HepG2 (cell line): ENCODE data around the gene ARHGAP4. TPM values are rescaled to one million over a fixed set of nuclear protein-coding genes. Genes with fewer than 3 reads are reported as not detected.

Source experiments
- ATAC-seq: fragments of 200-7000 bp; cut with Tn5 transposase; 3 replicates; pipeline ENCODE4 v1.9.1; 2020; ENCODE audit warnings: mild to moderate bottlenecking, moderate library complexity
- BruUV-seq: library from RNA; stranded (reverse); fragments of 400-500 nt; replicated peaks from 2 replicates; lab custom pipeline; 2021; lab: Mats Ljungman, UMichigan
- CTCF ChIA-PET: fragments of 300-600 bp; formaldehyde crosslinking; extraction: SDS; loops from one replicate; lab custom pipeline; 2021; ENCODE audit warnings: low total read pairs, inconsistent platforms, low intra/inter-chr PET ratio; lab: Yijun Ruan, JAX
- POLR2A ChIA-PET: fragments of 350-600 bp; sonication (Branson Sonifier 250); formaldehyde crosslinking; loops from one replicate; lab custom pipeline; 2020; ENCODE audit warnings: antibody characterized with exemption, inconsistent platforms; lab: Yijun Ruan, JAX
- DNase-seq: peaks from one replicate; pipeline ENCODE4 v3.0.0-alpha.2; 2015; ENCODE audit warnings: low spot score
- FAIRE-seq: peaks from 3 replicates; lab custom pipeline; 2011; peaks lifted over from hg19 to GRCh38; lab: Jason Lieb, UNC
- H2AFZ ChIP-seq: one replicate; pipeline ENCODE4 v1.6.1; 2011; ENCODE audit warnings: low read length, inconsistent platforms
- H3K27ac ChIP-seq: fragments of 300-600 bp; 3 replicates; pipeline ENCODE4 v1.8.0; 2011; ENCODE audit warnings: mixed run types, mild to moderate bottlenecking, mixed read lengths, low read length, inconsistent platforms; ENCODE audit not compliant: insufficient read depth; ENCODE audit errors: extremely low read length
- H3K27me3 ChIP-seq, 2 experiments: fragments of 200-600 bp in 1 of 2; 2 replicates in 1 of 2; 3 replicates in 1 of 2; pipeline versions ENCODE4 v1.6.0 to v1.8.0; 2011; ENCODE audit warnings: low read length in 2 of 2, mild to moderate bottlenecking in 2 of 2, moderate library complexity in 2 of 2, inconsistent platforms in 1 of 2; ENCODE audit not compliant: insufficient read depth in 2 of 2, control insufficient read depth in 1 of 2
- H3K36me3 ChIP-seq, 2 experiments: fragments of 200-600 bp in 1 of 2; replicated peaks in 1 of 2; 2 replicates in 1 of 2; 3 replicates in 1 of 2; pipeline versions ENCODE4 v1.5.1 to v1.8.0; 2011; ENCODE audit warnings: low read length in 2 of 2, inconsistent platforms in 1 of 2; ENCODE audit not compliant: insufficient read depth in 2 of 2, control insufficient read depth in 1 of 2
- H3K4me1 ChIP-seq: 2 replicates; pipeline ENCODE4 v1.5.1; 2012; ENCODE audit warnings: low read length, inconsistent platforms; ENCODE audit not compliant: insufficient read depth
- H3K4me2 ChIP-seq: 2 replicates; pipeline ENCODE4 v1.6.0; 2011; ENCODE audit warnings: low read depth, low read length, inconsistent platforms
- H3K4me3 ChIP-seq, 3 experiments: fragments of 200-600 bp in 1 of 3; sonication (generic), shearing (Covaris generic) in 1 of 3; replicated peaks in 1 of 3; 2 replicates each; pipeline ENCODE4 v1.5.1; 2011 to 2016; ENCODE audit warnings: low read length in 3 of 3, inconsistent platforms in 2 of 3, low read depth in 2 of 3, mild to moderate bottlenecking in 2 of 3, control low read depth in 1 of 3, mixed read lengths in 1 of 3; ENCODE audit not compliant: insufficient read depth in 1 of 3
- H3K79me2 ChIP-seq: one replicate; pipeline ENCODE4 v1.6.1; 2011; ENCODE audit warnings: low read length, inconsistent platforms; ENCODE audit not compliant: insufficient read depth
- H3K9ac ChIP-seq: 2 replicates; pipeline ENCODE4 v1.6.0; 2011; ENCODE audit warnings: mild to moderate bottlenecking, low read depth, low read length, inconsistent platforms; ENCODE audit not compliant: insufficient read depth
- H3K9me3 ChIP-seq: 2 replicates; pipeline ENCODE4 v1.5.1; 2012; ENCODE audit warnings: mild to moderate bottlenecking, low read length
- H4K20me1 ChIP-seq: 2 replicates; pipeline ENCODE4 v1.6.0; 2011; ENCODE audit warnings: inconsistent platforms, mild to moderate bottlenecking, low read length, moderate library complexity; ENCODE audit not compliant: insufficient read depth
- GATAD2A ChIP-seq: IDR thresholded peaks from 2 replicates; pipeline ENCODE4 v1.6.1; 2016
- JARID2 ChIP-seq: sonication (generic); formaldehyde crosslinking; IDR thresholded peaks from 2 replicates; pipeline ENCODE4 v1.8.1; 2023; ENCODE audit warnings: missing genetic modification reagents, inconsistent platforms; ENCODE audit not compliant: insufficient replicate concordance
- KMT2B ChIP-seq: IDR thresholded peaks from 2 replicates; pipeline ENCODE4 v1.6.1; 2016; ENCODE audit warnings: missing genetic modification reagents, missing compliant biosample characterization
- MEIS1 ChIP-seq: sonication (generic); formaldehyde crosslinking; IDR thresholded peaks from 2 replicates; pipeline ENCODE4 v1.9.0; 2021; ENCODE audit warnings: mild to moderate bottlenecking, missing genetic modification reagents, moderate library complexity, borderline replicate concordance
- PREB ChIP-seq: sonication (generic); formaldehyde crosslinking; IDR thresholded peaks from 2 replicates; pipeline ENCODE4 v1.4.0; 2020; ENCODE audit warnings: missing genetic modification reagents
- SNAPC2 ChIP-seq: sonication (generic); formaldehyde crosslinking; IDR thresholded peaks from 2 replicates; pipeline ENCODE4 v1.8.1; 2022; ENCODE audit warnings: mild to moderate bottlenecking, missing genetic modification reagents
- TOPORS ChIP-seq: sonication (generic); formaldehyde crosslinking; IDR thresholded peaks from 2 replicates; pipeline ENCODE4 v1.8.0; 2023; ENCODE audit warnings: mild to moderate bottlenecking, missing genetic modification reagents
- ZNF292 ChIP-seq: sonication (generic); formaldehyde crosslinking; IDR thresholded peaks from 2 replicates; pipeline ENCODE4 v1.8.1; 2022; ENCODE audit warnings: mild to moderate bottlenecking, low read depth, missing genetic modification reagents, borderline replicate concordance
- ZNF367 ChIP-seq: sonication (generic); formaldehyde crosslinking; IDR thresholded peaks from 2 replicates; pipeline ENCODE4 v1.4.0; 2020; ENCODE audit warnings: missing genetic modification reagents, borderline replicate concordance
- ZSCAN9 ChIP-seq: IDR thresholded peaks from 2 replicates; pipeline ENCODE4 v1.6.1; 2016; ENCODE audit warnings: borderline replicate concordance
- WGBS: methylation state at CpG from one replicate; pipeline ENCODE4 v1.1.6; 2017; ENCODE audit warnings: low lambda C conversion rate; 5-methylcytosine and 5-hydroxymethylcytosine counted together
- in situ Hi-C: cut with HindIII; loops from 2 replicates; pipeline ENCODE4 v1.10.0; 2017; ENCODE audit warnings: low pct_unique_long_range_greater_than_20kb; ENCODE audit not compliant: extremely low pct_ligation_motif_present
- intact Hi-C: fragments of 100-400 bp; cut with micrococcal nuclease; formaldehyde crosslinking; loops from one replicate; pipeline ENCODE4 v1.10.0; 2022; ENCODE audit not compliant: unreplicated experiment
- polyA plus RNA-seq, 8 experiments: library from polyadenylated mRNA; depleted of rRNA in 3 of 8; stranded (reverse) in 7 of 8; unstranded in 1 of 8; fragments of >200 nt; fragmentation: Illumina TruSeq in 4 of 8; extraction: Trizol in 4 of 8; gene quantifications; 2 replicates each; pipeline versions ENCODE4 v1.2.1 to v1.2.3, GENCODE V29; 2011 to 2016; ENCODE audit warnings: low read depth in 4 of 8, missing spikeins in 1 of 8, mixed read lengths in 1 of 8; ENCODE audit not compliant: insufficient read depth in 1 of 8
- total RNA-seq, 5 experiments: library from RNA; depleted of rRNA; stranded (reverse); fragments of >200 nt; fragmentation: Illumina TruSeq; extraction: Trizol; gene quantifications; 2 replicates each; pipeline ENCODE4 v1.2.3, GENCODE V29; 2016; ENCODE audit warnings: low read depth in 1 of 5
- TF ChIP-seq, protein P1 (sequence below): sonication (generic); formaldehyde crosslinking; IDR thresholded peaks from 2 replicates; pipeline ENCODE4 v1.4.0; 2020; ENCODE audit warnings: mild to moderate bottlenecking, low read depth, missing genetic modification reagents
- TF ChIP-seq, protein P2 (sequence below): sonication (generic); formaldehyde crosslinking; IDR thresholded peaks from 2 replicates; pipeline ENCODE4 v1.4.0; 2020; ENCODE audit warnings: missing genetic modification reagents
- TF ChIP-seq, protein P3 (sequence below): sonication (generic); IDR thresholded peaks from 2 replicates; pipeline ENCODE4 v1.6.1; 2016; ENCODE audit warnings: low read depth, borderline replicate concordance

ARHGAP4 gene
- total and polyA plus RNA-seq, 2 of the 13 experiments (the other 11 are each of a cell fraction or from before 2014, with no cell fraction given): 0.57 to 0.64 TPM

- Histone ChIP-seq H2AFZ (no peak overlapping the region), H4K20me1 (no peaks in the 10 kb centered on the region), H3K9me3 (no peaks in the 10 kb centered on the region), H3K27me3 (no peaks in the 10 kb centered on the region), H3K4me3 (no peak overlapping the region), H3K36me3 (no peaks in the 10 kb centered on the region), H3K79me2 (no peaks in the 10 kb centered on the region), H3K27ac (no peak overlapping the region), H3K4me2 (no peak overlapping the region), H3K4me1 (peaks cover 21% of the 10 kb centered on the region), H3K9ac (no peak overlapping the region)
- in situ Hi-C loops (no loop called here), intact Hi-C loops (no loop called here)
- DNase-seq (no peak), FAIRE-seq (no peak)
- no TSS peak for BruUV-seq
- POLR2A ChIA-PET: interaction anchor here (1.1 kb wide), 2 partner anchors 11 to 13 kb away, joined by 3 read pairs; no protein-coding TSS in a partner anchor
- WGBS: 80% methylated on average over 1 of the region's 7 CpGs
- no peak for TF ChIP-seq MEIS1
- TF ChIP-seq, all 625 proteins: peak for 0
- ATAC-seq: no peak
- CTCF ChIA-PET: no interaction called here
These were observed 13.5 kb upstream of the ARHGAP4 start for GRCh38 chrX:153939573-153939972.

DNA sequence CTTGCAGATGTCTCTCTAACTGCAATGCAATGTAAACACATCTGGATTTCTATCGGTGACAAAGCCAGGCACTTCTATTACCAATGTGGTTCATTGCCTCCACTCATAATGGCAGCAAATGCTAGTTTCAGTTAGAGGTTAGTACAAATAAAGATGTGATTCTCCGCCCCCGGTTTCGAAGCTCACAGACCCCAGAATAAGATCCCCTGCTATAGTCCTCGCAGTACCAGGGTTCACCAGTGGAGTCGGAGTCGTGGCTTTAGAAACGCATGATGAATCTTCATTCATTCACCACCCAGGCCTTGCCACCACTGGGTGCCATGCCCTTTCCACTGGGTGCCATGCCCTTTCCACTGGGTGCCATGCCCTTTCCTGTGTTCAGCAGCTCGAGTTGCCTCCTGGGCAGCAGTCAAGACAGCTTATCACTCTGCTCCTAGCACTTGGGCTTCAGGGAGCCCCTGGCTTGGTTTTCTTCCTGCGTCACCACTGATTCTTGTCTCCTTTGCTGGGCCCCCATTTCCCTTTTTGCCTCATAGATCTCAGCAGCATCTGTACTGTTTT, 12.2 kb upstream of the ARHGAP4 start:
- CTCF ChIA-PET: no interaction called here
- BruUV-seq: no TSS peak
- TF ChIP-seq JARID2 (CRISPR knock-in tag) (no peak), ZNF367 (no peak), SNAPC2 (CRISPR knock-in tag) (no peak), ZSCAN9 (CRISPR knock-in tag) (no peak), PREB (CRISPR knock-in tag) (no peak), ZNF292 (CRISPR knock-in tag) (no peak), KMT2B (CRISPR knock-in tag) (no peak), TOPORS (no peak), GATAD2A (CRISPR knock-in tag) (no peak)
- TF ChIP-seq, protein P1, sequence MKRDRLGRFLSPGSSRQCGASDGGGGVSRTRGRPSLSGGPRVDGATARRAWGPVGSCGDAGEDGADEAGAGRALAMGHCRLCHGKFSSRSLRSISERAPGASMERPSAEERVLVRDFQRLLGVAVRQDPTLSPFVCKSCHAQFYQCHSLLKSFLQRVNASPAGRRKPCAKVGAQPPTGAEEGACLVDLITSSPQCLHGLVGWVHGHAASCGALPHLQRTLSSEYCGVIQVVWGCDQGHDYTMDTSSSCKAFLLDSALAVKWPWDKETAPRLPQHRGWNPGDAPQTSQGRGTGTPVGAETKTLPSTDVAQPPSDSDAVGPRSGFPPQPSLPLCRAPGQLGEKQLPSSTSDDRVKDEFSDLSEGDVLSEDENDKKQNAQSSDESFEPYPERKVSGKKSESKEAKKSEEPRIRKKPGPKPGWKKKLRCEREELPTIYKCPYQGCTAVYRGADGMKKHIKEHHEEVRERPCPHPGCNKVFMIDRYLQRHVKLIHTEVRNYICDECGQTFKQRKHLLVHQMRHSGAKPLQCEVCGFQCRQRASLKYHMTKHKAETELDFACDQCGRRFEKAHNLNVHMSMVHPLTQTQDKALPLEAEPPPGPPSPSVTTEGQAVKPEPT (CRISPR knock-in tag): no peak
- TF ChIP-seq, protein P2, sequence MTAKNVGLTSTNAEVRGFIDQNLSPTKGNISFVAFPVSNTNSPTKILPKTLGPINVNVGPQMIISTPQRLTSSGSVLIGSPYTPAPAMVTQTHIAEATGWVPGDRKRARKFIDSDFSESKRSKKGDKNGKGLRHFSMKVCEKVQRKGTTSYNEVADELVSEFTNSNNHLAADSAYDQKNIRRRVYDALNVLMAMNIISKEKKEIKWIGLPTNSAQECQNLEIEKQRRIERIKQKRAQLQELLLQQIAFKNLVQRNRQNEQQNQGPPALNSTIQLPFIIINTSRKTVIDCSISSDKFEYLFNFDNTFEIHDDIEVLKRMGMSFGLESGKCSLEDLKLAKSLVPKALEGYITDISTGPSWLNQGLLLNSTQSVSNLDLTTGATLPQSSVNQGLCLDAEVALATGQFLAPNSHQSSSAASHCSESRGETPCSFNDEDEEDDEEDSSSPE (CRISPR knock-in tag): no peak
- TF ChIP-seq, protein P3, sequence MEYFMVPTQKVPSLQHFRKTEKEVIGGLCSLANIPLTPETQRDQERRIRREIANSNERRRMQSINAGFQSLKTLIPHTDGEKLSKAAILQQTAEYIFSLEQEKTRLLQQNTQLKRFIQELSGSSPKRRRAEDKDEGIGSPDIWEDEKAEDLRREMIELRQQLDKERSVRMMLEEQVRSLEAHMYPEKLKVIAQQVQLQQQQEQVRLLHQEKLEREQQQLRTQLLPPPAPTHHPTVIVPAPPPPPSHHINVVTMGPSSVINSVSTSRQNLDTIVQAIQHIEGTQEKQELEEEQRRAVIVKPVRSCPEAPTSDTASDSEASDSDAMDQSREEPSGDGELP: no peak

More for the DNA sequence above, 12.2 kb upstream of the ARHGAP4 start:
- H3K4me2 ChIP-seq: no peak overlapping the region
- ATAC-seq (no peak), DNase-seq (no peak), FAIRE-seq (no peak)
- H2AFZ ChIP-seq: no peak overlapping the region
- peaks cover 16% of the 10 kb centered on the region for H3K4me1 ChIP-seq
- H3K9me3 ChIP-seq: no peaks in the 10 kb centered on the region
- POLR2A ChIA-PET: no interaction called here
- no peaks in the 10 kb centered on the region for H3K36me3 ChIP-seq
- intact Hi-C loops (no loop called here), in situ Hi-C loops (no loop called here)
- peaks cover 9% of the 10 kb centered on the region for H3K79me2 ChIP-seq
- no peak overlapping the region for H3K27ac ChIP-seq
- H3K9ac ChIP-seq: no peak overlapping the region
- H4K20me1 ChIP-seq: no peaks in the 10 kb centered on the region
- no peaks in the 10 kb centered on the region for H3K27me3 ChIP-seq
- H3K4me3 ChIP-seq: no peak overlapping the region
- 100% methylated on average over 2 of the region's 10 CpGs for WGBS
